HG03520 (cell line): Measurements from ENCODE around the gene CDH6.

Experiments
- ATAC-seq: cut with Tn5 transposase; IDR thresholded peaks from one replicate; pipeline ENCODE4 v1.9.1; 2021; ENCODE audit warnings: mild to moderate bottlenecking, moderate library complexity; ENCODE audit not compliant: unreplicated experiment

Gene CDH6

GRCh38 chr5:31193591-31194467 lies at the start of gene CDH6:
Gene CDH6 (plus strand): TSS chr5:31193686. CDS start chr5:31267474, 73,788 bp downstream.
- no peak for ATAC-seq

DNA sequence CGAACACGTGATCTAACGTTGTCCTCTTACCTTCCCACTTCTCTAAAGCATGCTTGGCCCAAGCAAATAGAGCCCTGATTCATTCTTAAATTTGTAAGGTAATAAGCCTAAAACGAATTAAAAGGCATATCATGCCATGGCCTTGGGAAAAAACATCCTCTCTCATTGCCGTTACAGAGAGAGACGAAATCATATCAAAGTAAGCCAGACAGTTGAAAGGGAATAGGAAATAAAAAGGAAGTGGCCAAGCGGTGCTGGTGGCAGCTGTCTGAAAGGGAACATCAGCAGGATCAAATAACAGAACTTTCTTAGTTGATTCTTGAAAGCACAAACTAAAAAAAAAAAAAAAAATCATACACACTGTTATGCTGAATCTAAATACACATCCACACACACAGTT lies 49.1 kb upstream of the CDH6 start:
- no peak for ATAC-seq

- ATAC-seq: no peak
Observed at GRCh38 chr5:31148959-31149475, 44.5 kb upstream of the CDH6 start.

DNA sequence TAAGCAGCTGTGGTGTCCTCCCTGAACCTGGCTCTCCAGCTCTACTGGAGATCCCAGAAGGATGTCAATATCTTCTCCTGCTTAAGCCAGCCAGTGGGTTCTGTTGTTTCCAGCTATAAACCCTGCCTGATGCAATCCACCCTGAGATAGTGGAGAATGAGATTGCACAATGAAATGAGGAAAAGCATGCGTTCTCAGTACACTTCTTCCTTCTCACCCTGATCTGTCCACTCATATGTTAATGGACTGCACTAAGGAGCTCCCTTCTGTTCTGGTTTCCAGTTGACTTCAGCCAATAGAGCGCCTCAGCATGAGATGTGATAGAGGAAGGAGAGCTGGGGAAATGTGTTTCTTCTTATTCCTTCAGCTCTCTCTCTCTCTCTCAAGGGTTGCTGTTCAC lies 40.0 kb upstream of the CDH6 start:
- no peak for ATAC-seq

DNA sequence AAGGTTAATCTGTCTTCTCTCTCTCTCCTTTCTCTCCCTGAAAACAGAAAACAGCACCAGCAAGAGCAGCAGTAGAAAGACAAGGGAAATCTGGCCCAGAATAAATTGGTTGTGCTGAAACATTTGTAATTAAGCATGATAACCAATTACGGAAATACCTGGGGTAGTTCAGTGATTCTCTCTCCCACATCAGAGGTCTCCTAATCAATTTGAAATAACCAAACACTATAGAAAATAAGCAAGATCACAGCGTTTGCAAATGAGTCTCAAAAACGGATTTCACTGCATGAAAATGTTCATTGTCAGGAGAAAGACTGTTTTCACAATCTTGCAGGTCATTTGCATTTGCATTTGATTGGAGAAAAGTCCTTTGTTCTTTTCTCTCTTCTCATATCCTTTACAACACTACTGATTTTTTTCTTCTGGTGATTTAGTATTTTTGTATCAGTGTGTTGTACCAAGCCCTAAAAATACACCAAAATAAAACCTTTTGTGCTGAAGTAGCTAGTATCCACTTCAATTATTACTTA lies 36.8 kb upstream of the CDH6 start:
- no peak for ATAC-seq

GRCh38 chr5:31157720-31158119 lies 35.8 kb upstream of the CDH6 start:
- ATAC-seq: no peak

DNA sequence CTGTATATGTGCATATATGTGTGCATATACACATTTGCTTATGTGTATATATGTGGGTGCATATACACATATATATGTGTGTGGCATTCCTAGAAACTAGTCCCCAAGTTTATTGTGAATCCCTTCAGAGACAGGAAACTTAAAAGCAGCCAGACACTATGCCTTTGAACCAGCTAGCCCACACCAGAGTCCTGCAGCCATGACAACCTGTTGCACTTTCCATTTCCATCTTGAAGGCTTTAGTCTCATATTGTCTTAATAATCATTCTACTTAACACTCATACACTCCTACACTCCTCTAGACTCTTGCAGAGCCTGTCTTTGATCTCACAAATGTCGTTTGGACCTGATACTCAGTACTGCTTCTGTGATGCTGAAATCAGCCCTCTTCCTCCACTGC lies 34.8 kb upstream of the CDH6 start:
- no peak for ATAC-seq

DNA sequence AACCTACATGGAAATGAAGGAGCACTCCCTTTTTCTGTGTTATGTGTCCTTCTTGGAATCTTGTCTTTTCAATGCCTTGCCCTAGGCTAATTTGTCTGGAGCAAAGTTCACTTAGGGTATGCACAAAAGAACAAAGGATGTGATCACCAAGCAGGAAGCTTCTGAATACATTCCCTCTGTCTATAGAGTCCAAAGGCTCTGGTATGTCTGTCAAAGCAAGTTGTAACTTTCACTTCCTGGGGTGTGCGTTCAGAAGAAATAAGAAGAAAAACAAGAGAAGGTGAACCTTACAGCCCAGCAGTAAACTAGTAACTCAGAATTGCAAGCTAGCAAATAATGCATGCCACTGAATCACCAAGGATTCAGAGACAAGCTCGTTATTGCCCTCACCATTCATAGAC lies 31.7 kb upstream of the CDH6 start:
- ATAC-seq: no peak

DNA sequence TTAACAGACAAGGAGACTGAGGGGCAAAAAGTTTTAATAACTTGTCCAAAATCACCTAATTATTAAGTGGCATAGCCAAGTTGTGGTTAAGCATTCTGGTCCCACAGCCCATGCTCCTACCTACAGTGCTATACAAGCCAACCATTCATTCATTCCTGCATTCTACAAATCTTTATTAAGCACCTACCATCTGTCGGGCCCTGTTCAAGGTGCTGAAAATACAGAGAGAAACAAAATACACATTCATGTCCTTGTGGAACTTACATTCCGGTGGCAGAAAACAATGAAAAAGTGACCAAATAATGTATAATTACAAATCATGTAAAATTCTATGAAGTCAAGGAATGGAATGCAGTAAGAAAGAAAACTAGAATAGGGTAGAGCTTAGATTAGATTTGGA lies 27.8 kb upstream of the CDH6 start:
- ATAC-seq: no peak

GRCh38 chr5:31169379-31169778 lies 24.1 kb upstream of the CDH6 start:
- ATAC-seq: no peak

GRCh38 chr5:31172881-31173280 lies 20.6 kb upstream of the CDH6 start:
- no peak for ATAC-seq

GRCh38 chr5:31173614-31174013 lies 19.9 kb upstream of the CDH6 start:
- no peak for ATAC-seq

- ATAC-seq: no peak
Observed at GRCh38 chr5:31181376-31181987, 12.0 kb upstream of the CDH6 start.

- ATAC-seq: no peak
Observed at GRCh38 chr5:31182136-31182535, 11.3 kb upstream of the CDH6 start.

DNA sequence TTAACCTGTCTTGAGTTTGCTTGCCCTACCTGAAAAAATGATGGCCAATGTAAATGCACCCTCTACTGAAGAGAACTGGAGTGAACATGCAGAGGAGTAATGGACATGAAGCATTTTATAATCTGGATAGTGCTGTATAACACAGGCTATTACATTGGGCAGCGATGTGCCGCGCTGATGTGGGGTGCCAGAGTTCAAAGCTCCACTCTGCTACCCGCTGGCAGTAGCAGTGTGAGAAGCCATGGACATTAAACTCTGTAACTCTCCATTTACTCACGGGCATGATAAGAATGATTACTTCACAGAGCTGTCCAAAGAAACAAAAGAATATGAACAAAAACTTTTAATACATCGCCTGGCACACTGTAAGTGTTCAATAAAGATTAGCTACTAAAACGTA lies 7.5 kb upstream of the CDH6 start:
- no peak for ATAC-seq

DNA sequence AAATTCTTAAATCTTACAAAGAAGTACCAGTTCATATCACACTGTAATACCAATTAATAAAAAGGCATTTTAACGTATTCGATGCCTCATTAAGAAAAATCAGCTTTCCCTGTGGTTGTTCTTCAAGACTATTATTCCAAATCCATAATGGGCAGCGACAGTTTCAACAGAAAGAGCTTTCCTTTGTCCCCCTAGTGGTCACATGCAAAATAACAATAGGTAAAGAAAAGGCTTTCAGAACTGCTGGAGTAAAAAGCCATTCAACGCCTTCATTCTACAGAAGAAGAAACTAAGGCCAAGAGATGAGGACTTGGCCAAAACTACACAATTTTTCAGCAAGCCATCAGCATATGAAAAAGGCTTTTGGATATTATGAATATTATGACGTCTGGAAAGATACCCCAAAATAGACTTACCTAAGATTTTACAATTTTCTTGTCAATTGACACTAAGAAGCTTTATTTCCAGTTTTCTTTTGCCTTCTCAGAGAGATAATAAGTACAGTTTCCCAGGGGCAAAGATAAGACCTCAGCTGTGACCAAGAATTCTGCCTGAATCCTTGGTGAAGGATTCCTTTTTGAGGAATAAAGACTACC lies 6.7 kb upstream of the CDH6 start:
- no peak for ATAC-seq

DNA sequence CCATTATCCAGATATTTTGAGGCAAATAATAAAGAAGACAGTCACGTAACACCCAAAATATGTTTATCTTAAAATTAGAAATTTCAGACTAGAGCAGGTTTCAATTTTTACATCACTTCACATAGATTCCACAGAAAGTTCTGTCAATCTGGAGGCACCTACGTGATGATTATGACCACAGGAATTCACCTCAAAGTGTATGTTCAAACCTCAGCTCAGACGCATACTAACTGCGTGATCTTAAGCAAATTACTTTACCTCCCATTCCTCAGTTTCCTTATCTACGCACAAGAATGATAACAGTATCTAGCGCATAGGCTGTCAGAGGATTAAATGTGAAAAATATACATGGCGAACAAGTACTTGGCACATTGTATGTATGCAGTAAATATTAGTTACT lies 5.9 kb upstream of the CDH6 start:
- ATAC-seq: no peak

GRCh38 chr5:31192442-31192841 lies 1.0 kb upstream of the CDH6 start:
- ATAC-seq: no peak

DNA sequence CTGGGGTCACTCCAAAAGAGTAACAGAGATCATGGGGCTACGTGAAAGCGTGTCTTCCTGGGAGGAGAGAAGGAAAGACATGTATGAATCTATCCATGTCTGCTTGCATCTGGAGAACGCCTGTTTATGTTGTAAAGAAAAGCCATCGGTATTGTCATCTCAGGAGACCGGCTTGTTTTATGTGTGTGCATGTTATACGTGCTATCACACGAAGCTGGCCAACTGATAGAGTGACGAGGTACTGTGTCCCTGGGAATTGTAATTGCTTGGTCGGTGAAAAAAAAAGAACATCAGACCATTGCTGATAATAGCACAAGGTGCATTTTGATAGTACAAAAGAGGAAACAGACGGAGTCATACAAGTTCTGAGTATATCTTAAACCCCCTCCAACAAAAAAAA lies 370 bp upstream of the CDH6 start:
- ATAC-seq: no peak

DNA sequence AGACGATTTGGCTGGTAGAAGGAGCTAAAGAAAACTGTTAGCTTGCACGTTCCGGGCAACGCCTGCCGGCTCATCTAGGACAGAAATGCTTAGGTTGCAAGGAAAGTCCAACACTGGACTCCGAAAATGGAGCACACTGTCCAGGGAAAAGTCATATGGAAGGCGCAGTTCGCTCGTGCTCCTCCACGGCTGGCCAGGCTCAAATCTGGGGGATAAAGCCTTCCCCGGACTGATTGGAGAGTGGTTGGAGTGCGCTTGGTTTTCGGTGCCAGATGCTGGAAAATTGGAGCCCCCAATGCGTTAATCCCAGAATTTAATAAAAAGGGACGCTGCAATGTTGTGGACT lies 955 bp downstream of the CDH6 start:
- no peak for ATAC-seq

- no peak for ATAC-seq
Observed at GRCh38 chr5:31194892-31195555, 1.5 kb downstream of the CDH6 start.
